RPMI8226 (cell line): ENCODE measurements around the gene STPG2.

Source experiments
- DNase-seq: peaks from one replicate; pipeline ENCODE4 v3.0.0-alpha.2; 2015

The STPG2 gene

DNA sequence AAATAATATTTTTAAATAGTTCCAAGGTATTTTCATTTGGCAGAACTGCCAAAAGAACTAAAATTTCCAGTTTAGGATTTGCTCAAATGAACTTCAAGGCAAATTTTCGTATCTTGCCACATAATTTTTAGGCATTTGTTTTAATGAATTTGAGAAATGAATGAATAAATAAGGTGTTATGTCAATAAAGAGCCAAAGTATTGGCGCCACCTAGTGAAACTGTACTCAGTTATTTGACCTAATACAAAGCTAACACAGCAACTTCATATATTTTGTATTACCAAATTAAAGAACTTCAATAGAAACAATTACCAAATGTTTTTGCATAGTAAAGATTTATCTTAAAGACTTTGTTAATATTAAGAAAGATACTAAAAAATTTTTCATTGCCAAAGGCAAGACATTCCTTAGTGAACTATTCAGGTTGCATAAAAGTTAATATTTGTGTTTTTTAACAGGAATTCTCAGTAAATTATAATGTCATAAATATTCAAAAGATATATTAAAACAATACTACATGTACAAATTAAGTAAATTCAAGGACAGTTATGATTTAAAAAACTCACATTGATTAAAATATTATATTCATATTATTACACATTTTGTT, 50.3 kb downstream of the STPG2 start:
- DNase-seq = peak; percentile 30

DNA sequence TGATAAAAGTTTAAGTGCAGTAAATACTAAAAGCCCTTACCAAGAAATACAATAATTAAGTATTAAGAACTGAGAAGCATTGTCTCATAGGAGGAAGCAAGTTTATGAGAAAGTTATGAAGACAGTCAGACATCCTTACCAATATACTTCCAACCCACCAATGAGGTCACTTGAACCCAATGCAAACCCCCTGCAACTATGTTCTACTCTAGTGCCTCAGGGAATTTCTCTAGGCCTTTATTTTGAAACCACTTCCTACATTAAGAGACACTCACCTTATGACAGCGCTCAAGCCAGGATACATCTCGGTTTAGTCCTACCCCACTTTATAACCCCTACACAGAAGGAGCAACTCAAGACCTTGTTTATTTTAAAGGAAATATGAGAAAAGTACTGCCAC, 61.3 kb downstream of the STPG2 start:
- no peak for DNase-seq

DNA sequence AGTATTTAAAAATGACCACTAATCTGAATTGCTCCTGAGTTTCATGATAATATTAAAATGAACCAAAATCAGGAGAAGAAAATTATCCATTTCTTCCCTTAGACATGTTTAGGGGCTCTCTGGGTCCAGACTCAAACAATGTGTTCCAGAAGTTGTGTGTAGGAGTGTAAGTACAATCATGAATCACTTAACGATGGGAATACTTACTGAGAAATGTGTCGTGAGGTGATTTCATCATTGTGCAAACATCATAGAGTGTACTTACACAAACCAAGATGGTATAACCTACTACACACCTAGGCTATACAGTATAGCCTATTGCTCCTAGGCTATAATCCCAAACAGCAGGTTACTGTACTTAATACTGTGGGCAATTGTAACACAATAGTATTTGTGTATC, 74.8 kb downstream of the STPG2 start:
- DNase-seq = no peak

DNA sequence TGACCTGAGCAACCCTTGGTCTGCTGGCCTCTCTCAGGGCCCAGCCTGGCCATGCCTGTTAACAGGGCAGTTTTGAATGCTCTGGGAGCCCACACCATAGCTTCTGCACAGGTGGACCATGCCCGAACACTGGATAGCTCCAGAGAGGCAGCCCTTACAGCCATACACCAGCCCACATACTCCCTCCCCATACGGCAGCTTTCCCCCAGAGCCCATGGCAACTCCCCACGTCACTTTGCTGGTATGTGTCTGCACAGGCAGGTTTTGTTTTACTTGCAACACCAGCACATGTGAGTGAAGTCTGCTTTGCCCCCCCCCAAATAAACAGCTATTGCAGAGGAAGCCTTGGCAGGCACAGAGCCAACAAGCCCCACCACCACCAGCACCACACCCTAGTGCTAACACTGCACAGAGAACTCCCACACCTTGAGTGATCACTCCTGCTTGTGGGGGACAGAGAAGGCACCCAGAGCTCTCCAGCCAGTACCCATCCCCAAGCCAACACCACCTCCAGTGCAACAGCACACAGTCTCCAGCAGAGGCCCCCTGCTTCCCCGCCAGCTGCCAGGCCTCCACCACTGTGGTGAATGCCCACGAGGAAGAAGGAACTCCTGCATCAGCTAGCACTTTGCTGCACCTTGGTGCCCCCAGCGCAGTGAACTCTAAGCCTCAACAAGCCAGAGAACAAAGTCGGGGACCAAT, 87.3 kb downstream of the STPG2 start:
- DNase-seq = no peak

DNA sequence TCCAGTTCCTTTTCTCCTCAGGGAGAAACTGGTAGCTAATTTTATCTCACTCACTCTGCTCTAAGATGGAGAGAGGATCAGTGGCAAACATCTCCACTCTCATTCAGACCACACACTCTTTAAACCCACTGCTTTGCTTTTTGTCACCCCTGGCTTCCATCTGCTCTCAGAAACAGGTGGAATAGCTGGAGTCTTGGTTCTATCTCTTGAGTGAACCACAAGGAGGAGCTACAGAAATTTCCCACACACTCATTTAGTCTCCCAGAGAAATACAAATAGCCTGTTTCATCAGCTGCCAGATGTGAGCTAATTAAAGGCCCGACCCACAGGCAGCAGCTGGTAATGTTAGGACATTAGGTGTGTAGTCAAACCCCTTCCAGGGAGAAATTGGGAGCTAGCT, 96.6 kb downstream of the STPG2 start:
- DNase-seq = no peak

DNA sequence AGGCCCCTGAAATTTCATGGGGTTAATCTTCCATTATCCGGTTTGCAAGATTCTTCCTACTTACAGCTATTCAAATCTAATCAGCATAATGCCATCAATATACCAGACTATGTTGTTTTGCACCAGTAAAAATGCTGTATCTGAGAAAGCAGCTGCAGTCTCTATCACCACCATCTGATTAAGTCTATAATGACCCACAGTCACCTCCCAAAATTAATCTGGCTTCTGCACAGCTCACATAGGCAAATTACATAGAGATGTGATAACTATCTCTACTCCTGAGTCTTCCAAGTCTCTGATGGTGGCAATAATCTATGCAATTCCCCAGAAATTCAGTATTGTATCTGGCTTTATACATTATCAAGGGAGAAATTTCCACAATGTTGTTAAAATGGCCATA, 113.2 kb downstream of the STPG2 start:
- no peak for DNase-seq

DNA sequence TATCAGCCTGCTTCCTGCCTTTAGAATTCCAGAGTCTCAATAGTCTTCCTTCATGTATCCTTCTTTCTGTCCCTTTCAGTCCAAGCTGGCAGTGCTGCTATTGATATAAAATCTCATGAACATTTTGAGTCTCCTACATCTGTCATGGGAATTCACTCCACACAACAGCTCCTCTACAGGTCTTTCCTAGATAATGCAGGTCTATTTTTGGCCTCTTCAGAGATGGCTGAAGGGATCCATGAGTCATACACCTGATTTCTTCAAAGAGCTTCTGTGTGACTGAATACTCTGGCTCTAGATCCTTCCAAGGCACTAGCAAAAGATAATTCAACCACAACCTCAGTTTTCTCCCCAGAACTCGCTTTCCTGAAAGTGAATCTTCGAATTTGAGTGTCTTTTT, 115.4 kb downstream of the STPG2 start:
- no peak for DNase-seq

DNA sequence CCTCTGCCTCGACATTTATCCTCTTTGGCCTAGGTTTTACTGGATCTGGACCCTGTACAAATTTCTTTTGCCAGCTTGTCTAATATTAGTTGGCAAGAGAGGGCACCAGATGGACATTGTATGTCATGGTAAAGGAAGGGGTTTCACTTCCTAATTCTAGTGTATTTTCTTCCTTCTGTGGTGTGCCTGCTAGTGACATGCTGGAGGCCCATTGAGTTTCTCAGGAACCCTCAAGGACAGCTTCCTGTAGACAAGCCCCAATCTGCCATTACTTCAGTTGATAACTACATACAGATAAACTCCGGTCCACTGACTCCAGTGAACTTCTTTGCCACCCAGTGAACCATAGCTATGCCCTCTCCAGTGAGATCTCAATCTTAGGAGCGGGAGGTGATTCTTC, 116.9 kb downstream of the STPG2 start:
- peak; percentile 43 for DNase-seq

DNA sequence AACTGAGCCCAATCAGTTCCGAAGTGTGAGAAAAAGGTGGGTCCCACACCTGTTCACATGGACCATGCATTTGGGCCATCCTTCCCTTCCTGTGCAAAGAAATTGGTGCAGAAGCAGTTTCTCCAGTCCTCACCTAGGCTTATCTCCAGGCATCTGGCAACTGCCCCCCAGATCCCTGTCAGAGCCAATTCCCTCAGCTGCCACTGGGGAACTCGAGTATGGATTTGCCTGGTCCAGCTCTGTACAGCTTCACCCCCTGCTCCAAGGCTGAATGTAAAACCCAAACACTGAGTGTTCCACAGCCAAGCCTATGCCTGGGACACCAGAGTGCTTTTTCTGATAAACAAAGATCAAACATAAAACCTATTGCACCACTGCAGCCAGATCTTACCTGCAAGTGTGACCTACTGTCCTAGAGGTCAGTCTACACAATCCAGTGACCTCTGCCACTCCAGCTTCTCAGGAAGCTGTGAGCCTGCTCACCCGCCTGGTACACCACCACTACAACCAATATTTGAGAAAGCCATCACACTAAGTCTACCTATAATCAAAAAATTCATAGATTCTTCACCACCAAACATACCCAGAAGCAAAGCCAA, 136.4 kb downstream of the STPG2 start:
- no peak for DNase-seq

DNA sequence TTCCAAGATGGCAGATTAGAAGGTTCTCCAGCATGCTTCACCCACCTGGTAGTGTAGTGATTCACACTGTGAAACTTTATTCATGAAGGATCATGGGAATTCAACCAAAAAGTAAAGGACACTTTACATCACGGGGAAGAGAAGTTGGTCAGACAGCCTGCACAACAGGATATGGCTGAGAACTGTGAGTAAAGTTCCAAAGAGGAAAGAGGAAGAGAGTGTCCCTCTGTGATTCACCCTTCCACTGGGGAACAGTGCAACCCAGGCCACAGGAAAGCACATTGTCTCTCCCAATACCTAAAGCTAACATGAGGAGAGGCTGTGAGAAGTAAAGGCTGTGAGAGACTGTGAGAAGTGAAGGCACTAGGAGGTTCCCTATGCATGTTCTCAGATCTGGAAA, 137.2 kb downstream of the STPG2 start:
- DNase-seq = no peak

DNA sequence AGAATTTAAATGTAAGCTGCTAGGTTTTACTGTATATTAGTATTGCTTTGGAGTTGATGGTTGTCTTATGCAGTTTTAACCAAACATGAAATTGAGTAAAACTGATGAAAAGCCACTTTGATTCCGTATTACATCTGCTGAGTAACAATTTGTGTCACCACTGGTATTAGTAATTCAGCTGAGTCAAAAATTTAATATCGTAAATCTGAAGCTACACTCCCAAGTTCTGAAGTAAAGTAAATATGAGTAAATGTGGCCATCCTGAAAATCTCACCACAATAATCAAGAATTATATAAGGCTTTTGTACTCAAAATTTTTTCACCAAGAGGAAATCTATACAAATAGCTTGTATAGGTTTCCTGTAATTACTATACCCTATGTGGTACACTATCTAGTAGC, 142.3 kb downstream of the STPG2 start:
- DNase-seq = no peak

DNA sequence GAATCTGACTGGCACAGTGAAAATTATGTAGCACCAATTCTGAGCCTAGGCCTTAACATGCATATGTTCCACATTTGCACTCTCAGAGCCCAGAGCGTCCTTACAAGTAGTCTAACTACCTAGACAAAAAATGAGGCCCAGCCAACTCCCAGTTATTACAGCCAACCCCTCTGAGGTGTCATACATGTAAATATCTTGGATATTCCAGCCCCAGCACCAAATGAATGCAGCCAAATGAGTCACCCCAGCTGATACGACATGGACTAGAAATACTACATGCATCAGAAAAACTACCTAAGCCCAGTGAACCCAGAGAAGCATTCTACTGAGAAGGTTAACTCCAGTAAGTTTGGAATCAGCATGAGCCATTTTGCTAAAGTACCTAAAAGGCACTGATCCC, 145.1 kb downstream of the STPG2 start:
- no peak for DNase-seq

DNA sequence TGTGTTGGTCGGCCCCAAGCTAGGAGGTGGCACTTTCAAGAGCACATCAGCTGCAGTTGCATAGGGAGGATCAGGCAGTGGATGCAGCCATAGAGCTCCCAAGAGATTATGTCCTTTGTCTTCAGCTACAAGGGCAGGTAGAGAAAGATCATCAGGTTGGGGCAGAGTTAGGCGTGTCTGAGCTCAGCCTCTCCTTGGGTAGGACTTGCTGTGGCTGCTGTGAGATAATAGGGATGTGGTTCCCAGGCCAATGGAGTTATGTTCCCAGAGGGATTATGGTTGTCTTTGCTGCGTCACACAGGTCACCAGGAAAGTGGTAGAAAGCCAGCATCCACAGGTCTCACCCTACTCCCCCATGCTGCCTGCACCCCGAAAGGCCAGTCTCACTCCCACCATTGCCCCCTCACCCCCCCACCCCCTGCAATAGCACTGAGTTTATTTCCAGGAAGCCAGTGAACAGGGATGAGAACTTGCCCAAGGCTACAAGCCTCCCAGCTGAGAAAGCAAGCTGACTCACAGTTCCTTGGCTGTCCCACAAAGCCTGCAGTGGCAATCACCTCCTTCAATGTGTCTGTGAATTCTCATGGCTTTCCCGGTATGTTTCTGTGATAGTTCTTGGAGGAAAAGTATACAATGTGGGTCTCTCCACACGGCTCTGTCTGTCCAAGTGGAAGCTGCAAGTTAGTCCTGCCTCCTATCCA, 148.4 kb downstream of the STPG2 start:
- DNase-seq = no peak

DNA sequence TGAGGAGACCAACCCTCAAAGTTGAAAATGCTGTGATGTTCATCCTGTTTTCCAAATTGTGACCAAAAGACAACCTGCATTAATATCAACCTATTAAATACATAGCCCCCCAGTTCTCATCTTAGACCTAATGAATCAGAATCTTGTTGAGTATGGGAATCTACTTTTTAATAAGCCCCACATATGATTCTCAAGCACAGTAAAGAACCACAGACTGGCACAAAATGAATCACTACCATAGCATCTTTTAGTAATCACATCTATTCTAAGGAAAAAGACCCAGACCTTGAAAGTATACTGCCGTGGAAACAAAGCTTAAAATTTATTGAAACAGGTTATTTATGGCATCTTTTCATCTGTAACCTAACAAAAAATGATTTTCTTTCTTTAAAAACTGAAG, 152.9 kb downstream of the STPG2 start:
- no peak for DNase-seq

DNA sequence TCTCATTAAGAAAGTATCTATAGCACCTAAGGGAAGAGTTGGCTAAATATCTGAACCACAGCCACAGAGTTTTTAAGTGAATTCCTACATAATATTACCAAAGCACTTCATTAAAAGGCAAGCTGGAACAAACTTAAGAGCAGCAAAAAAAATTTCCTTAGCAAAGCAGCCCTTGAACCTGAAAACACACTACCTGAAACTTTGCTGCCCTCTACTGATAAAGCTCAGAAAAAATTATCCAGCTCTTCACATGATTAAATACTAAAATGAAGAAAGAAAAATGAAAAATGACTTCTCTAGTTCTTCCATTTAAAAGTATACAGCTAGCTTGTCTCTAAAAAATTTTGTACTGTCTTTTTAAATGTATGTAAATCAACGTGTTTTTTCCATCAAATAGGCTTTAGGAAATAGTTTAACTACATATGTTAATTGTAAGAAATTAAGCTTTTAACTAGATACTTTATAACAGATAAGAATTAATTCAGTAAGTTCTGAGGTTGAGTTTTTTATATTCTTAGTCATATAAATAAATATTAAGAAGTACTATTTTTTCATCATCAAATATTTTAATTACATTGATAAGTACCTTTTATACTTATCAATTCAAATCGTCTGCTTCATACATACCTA, 156.1 kb downstream of the STPG2 start:
- DNase-seq = peak; percentile 23

DNA sequence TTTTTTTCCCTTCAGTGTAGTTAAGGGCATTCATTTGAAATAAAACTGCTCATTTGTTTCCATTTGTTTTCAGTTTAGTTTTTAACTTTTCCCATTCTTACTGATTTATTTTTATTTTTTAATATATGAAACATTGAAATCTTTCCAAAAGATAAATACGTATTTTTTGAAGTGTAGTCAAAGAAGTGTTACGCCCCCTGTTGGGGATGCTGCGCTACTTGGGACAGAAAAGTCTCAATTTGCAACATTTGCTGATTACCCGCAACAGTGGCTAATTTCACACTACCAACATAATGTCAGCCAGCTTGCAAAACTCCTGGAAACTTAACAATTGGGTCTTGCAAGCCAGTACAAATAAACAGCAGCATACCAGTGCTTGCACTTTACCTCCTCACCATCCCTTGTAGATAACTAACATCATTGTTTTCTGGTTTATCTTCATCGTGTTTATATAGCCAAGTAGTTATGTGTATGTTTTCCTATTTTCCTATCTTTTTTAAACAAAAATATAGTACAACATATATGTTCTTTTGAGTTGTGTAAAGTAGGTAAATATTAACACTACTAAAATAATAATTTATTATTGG, 158.6 kb downstream of the STPG2 start:
- peak; percentile 12 for DNase-seq

DNA sequence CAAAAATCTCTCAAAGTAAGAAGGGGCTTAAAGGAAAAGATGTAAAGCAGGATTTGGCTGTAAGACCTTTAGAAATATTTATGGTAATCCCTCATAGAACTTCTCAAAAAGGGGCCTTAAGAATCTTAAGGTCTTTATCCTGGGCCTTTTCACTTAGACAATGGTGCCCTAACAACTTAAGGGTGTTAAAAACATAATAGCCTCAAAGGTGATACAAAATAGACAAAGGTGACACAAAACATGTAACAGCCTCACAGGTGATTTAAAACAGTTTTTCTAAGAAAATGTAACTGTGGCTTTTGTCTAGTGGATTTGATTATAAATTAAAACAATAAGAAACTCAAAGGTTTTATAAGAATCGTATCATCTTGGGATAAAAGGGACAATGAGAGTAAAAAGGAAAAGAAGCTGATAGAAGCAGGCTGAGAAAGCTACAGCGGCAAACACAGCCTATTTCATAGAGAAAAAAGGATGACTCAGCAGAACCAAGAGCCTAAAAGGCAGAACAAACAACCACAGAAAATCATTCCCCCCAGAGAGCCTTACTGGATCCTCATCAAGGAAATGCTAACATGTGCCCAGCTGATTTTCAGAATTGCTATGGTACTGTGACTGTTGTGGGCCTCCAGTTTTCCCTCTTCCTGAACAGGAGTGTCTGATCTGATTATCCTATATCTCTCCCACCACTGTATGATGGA, 164.3 kb downstream of the STPG2 start:
- no peak for DNase-seq

DNA sequence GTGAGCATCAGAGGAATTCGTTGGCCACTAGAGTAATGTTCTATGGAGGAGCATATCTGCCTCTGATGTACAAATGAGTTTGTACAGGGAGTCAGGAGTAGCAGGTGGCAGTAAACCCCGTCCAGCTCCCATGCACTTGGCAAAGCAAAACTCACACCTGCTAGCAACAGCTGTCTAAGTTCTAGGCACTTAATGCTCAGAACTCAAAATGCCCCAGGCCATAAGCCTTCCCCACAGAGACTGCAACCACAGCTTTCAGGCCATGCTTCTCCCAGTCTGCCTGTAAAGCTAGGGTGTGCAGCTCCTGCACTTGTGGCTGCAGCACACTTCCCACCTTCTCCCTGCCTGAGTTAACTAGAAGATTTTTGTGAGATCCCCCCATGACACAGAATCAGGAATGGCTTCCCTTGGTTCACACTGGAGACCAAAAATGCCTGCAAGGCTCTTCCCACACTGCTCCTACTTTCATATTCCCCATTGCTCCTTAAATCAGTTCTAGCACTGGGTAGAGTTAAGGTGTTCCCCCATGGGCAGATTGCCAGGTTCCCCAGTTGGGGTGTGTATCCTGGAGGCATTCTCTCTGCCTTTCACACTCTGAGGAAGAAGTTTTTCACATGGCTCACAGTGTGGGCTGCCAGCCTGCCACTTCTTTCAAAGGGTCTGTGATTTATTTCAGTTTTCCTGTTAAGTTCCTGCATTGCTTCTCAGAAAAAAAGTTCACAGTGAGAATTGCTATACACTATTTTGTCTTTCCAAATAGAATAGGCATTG, 189.9 kb downstream of the STPG2 start:
- peak; percentile 41 for DNase-seq

DNA sequence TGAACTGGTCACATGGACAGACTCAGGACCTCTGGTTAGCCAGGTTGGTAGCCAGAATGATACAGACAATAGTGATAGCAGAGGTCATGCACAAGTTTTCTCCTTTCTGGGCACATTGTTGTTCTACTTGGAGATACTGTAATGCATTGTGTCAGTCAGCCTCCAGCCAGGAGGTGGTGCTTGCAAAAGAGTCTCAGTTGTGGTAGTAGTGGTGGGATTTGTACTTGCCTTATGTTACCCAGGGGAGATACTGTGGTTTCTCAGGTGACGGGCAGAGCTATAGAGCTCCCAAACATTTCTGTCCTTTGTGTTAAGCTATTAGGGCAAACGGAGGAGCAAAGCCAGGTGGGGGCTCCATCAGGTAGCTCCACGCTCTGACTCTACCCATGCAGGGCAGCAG, 190.5 kb downstream of the STPG2 start:
- DNase-seq = no peak

DNA sequence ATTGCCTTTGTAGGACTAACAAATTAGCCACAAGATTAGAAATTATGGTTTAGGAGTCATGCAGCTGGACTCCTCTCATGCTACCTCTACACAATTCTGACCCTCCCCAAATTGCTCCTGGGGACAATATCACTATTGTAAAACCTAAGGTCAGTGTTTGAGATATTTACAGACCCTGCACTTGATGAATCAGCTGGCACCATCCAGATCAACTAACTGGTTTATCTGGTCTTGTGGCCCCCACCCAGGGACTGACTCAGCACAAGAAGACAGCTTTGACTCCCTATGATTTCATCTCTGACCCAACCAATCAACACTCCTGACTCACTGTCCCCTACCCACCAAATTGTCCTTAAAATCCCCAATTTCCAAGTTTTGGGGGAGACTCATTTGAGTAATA, 192.4 kb downstream of the STPG2 start:
- DNase-seq = no peak

DNA sequence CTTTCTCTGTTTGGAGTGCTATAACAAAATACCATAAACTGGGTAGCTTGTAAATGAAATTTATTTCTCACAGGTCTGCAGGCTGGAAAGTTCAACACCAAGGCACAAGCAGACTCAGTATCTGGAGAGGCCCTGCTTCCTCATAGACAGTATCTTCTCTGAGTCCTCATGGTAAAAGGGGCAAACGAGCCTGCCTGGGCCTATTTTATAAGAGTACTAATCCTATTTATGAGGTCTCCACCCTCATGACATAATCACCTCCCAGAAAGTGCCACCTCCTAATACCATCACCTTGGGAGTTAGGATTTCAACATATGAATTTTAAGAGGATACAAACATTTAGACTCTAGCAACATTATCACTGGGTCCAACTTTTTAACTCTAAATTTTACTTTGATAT, 200.3 kb downstream of the STPG2 start:
- DNase-seq = no peak

DNA sequence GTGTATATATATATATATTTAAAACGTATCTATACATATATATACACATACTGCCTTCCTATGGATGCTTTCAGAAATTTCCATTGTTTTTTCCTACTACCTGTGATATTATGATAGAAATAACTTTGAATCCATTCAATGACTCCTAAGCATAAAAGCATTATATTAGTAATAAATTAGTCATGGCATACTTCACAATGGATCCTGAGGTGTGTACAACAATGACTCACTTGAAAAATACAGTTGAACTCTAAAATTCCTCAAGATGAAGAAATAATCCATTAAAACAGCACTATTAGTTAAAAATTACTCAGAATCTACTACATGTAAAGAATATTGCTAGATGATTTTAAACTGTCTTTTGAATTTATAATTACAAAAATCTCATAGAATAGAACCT, 201.1 kb downstream of the STPG2 start:
- DNase-seq = no peak
